Right lobe of liver (tissue), 6 donors: ENCODE measurements around the gene ACSS1. TPM values are rescaled to one million over a fixed set of nuclear protein-coding genes. Genes with fewer than 3 reads are reported as not detected.

Experiments
- ATAC-seq, 4 donors: fragments of 200-7000 bp; cut with Tn5 transposase; one replicate each; pipeline ENCODE4 v1.9.1; 2020; ENCODE audit warnings: mild to moderate bottlenecking in 4 of 4, moderate library complexity in 4 of 4
- DNase-seq, 3 donors: peaks; one replicate each; pipeline ENCODE4 v3.0.0-alpha.2; 2020
- H3K27ac ChIP-seq, 3 donors: fragments of 200-600 bp; one replicate each; pipeline ENCODE4 v1.8.0; 2022
- H3K27me3 ChIP-seq, 2 donors: fragments of 200-600 bp; one replicate each; pipeline ENCODE4 v1.8.0; 2022
- H3K36me3 ChIP-seq, 4 donors: fragments of 200-600 bp; sonication (generic) in 1 of 4; one replicate each; pipeline versions ENCODE4 v1.5.1 to v1.8.0; 2017 to 2022; ENCODE audit warnings: control low read depth in 1 of 4
- H3K4me1 ChIP-seq, 4 donors: fragments of 200-600 bp; sonication (generic) in 1 of 4; one replicate each; pipeline versions ENCODE4 v1.5.1 to v1.8.0; 2017 to 2022; ENCODE audit warnings: control low read depth in 1 of 4
- H3K4me3 ChIP-seq, 3 donors: fragments of 200-600 bp; one replicate each; pipeline ENCODE4 v1.8.0; 2022
- H3K9me3 ChIP-seq, 4 donors: fragments of 200-600 bp; sonication (generic) in 1 of 4; one replicate each; pipeline versions ENCODE4 v1.5.1 to v1.8.0; 2017 to 2022; ENCODE audit warnings: control low read depth in 1 of 4
- POLR2A ChIP-seq: fragments of 450-650 bp; IDR thresholded peaks from one replicate; pipeline ENCODE4 v1.6.1; 2017; ENCODE audit warnings: antibody characterized with exemption, mild to moderate bottlenecking
- WGBS: methylation state at CpG from one replicate; pipeline ENCODE4 v1.1.6; 2018; ENCODE audit warnings: low coverage, low lambda C conversion rate; ENCODE audit not compliant: insufficient coverage; ENCODE audit errors: missing lambda C conversion rate; 5-methylcytosine and 5-hydroxymethylcytosine counted together
- intact Hi-C, 2 donors: fragments of 100-400 bp; cut with DNase I; formaldehyde crosslinking; loops; one replicate each; pipeline versions ENCODE4 v1.11.2 to v1.14.1; 2022
- total RNA-seq, 6 experiments: library from RNA; depleted of rRNA in 2 of 6; stranded (reverse); fragments of >200 nt in 2 of 6; fragmentation: NEBNext Ultra II Directional in 3 of 6; extraction: Animal tissue kit (Norgen Biotek cat#: 25700) in 3 of 6; gene quantifications; one replicate each; pipeline versions ENCODE4 v1.1.0 to v1.2.4, GENCODE V29; 2016 to 2023
- TF ChIP-seq, protein P1 (sequence below), 4 donors: fragments of 200-600 bp in 3 of 4; fragments of 450-650 bp in 1 of 4; IDR thresholded peaks; one replicate each; pipeline versions ENCODE4 v1.5.1 to v1.8.0; 2016 to 2022; ENCODE audit warnings: antibody characterized with exemption in 4 of 4, mild to moderate bottlenecking in 2 of 4
- donor health status: DM: no; HTN: yes; CAD: no.
- donor health status: DM: no; HTN: no; CAD: no.
- donor health status: DM: no; HTN: no; CAD: no.
- donor health status: DM: no; HTN: yes; CAD: no.
- donor health status: DM: no; HTN: yes; CAD: no.

The ACSS1 gene
- total RNA-seq, 6 experiments from 2014 or later, result 3.5 to 9.1 (median 6.3) TPM

DNA sequence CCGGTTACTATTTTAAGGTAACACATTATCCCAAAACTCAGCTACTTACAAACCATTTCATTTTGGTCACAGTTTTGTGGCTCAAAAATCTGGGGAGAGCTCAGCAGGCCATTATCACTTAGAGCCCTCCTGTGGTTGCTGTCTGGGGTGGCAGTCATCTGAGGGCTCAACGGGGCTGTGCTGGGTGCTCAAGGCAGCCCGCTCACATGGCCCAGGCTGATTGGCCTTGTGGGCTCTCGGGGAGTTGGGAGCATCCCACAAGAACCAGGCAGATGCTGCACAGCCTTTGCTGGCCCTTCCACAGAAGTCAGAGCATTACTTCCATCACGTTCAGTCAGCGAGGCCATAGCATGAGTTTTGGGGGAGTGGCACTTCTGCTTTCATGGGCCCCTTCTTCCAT, 30.3 kb upstream of the ACSS1 start:
- no peak for TF ChIP-seq POLR2A
- TF ChIP-seq, protein P1, sequence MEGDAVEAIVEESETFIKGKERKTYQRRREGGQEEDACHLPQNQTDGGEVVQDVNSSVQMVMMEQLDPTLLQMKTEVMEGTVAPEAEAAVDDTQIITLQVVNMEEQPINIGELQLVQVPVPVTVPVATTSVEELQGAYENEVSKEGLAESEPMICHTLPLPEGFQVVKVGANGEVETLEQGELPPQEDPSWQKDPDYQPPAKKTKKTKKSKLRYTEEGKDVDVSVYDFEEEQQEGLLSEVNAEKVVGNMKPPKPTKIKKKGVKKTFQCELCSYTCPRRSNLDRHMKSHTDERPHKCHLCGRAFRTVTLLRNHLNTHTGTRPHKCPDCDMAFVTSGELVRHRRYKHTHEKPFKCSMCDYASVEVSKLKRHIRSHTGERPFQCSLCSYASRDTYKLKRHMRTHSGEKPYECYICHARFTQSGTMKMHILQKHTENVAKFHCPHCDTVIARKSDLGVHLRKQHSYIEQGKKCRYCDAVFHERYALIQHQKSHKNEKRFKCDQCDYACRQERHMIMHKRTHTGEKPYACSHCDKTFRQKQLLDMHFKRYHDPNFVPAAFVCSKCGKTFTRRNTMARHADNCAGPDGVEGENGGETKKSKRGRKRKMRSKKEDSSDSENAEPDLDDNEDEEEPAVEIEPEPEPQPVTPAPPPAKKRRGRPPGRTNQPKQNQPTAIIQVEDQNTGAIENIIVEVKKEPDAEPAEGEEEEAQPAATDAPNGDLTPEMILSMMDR (IDR thresholded peaks at IDR 0.05), result no peak
- H3K4me3 ChIP-seq, result no peak overlapping the region
- no peaks in the 10 kb centered on the region for H3K9me3 ChIP-seq
- ATAC-seq (no peak), DNase-seq (no peak)
- intact Hi-C loops, result loop anchor here in 1 of 2 donors (10.0 kb wide), 1 partner anchor 97 kb away; no protein-coding TSS in a partner anchor
- H3K36me3 ChIP-seq, result no peaks in the 10 kb centered on the region
- H3K4me1 ChIP-seq, result no peaks in the 10 kb centered on the region
- WGBS, result 93% methylated on average over 2 of the region's 6 CpGs
- no peak overlapping the region for H3K27ac ChIP-seq
- H3K27me3 ChIP-seq, result peaks cover 8 to 13% of the 10 kb centered on the region in 2 donors

GRCh38 chr20:25087186-25087929, 29.4 kb upstream of the ACSS1 start:
- H3K27me3 ChIP-seq, result peaks cover 11 to 15% of the 10 kb centered on the region in 2 donors
- WGBS, result 88% methylated on average over 2 of the region's 4 CpGs

GRCh38 chr20:25085756-25086495, 28.0 kb upstream of the ACSS1 start:
- Histone ChIP-seq H3K27ac (no peak overlapping the region), H3K27me3 (peaks cover 21 to 27% of the 10 kb centered on the region in 2 donors), H3K9me3 (no peaks in the 10 kb centered on the region), H3K36me3 (no peaks in the 10 kb centered on the region), H3K4me3 (no peak overlapping the region), H3K4me1 (no peaks in the 10 kb centered on the region)
- TF ChIP-seq, protein P1 (IDR thresholded peaks at IDR 0.05), result no peak
- no peak for TF ChIP-seq POLR2A
- DNase-seq, result no peak
- ATAC-seq, result no peak
- 53% methylated on average over 7 of the region's 10 CpGs for WGBS
- intact Hi-C loops, result loop anchor here in 1 of 2 donors (10.0 kb wide), 1 partner anchor 99 kb away; no protein-coding TSS in a partner anchor

More at GRCh38 chr20:25087186-25087929, 29.4 kb upstream of the ACSS1 start:
- ATAC-seq, result no peak
- TF ChIP-seq POLR2A, result no peak
- TF ChIP-seq, protein P1 (IDR thresholded peaks at IDR 0.05), result no peak
- H3K4me1 ChIP-seq, result no peaks in the 10 kb centered on the region
- H3K9me3 ChIP-seq, result no peaks in the 10 kb centered on the region
- no peaks in the 10 kb centered on the region for H3K36me3 ChIP-seq
- intact Hi-C loops, result loop anchor here in 1 of 2 donors (10.0 kb wide), 1 partner anchor 97 kb away; no protein-coding TSS in a partner anchor
- H3K27ac ChIP-seq, result no peak overlapping the region
- no peak overlapping the region for H3K4me3 ChIP-seq
- DNase-seq, result no peak

DNA sequence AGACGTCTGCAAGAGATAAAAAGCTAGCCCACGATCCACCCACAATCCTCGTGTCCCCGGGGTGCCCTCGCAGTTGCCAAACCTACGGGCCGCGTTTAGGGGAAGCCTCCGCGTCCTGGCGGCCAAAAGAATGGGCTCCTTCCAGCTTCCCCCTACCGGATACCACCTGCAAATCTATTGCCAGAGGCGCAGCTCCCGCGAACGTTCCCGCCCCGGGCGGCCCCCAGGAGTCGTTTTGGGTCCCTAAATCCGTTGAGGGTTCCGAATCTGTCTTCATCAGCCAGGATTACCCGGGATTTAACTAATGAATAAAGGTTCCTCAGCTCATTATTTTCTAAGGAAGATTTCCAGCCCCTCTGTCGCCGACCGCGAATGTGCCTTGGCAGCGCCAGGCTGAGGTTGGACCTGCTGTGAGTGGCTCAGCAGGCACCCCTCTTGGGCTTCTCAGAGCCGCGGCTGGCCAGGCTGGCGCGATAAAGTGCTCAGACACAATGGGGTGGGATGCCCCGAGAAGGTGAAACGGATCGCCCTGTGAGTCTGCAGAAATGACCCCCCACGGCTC, 26.8 kb upstream of the ACSS1 start:
- 2% methylated on average over 11 of the region's 36 CpGs for WGBS
- Histone ChIP-seq H3K4me3 (no peak overlapping the region), H3K9me3 (no peaks in the 10 kb centered on the region), H3K36me3 (no peaks in the 10 kb centered on the region), H3K27ac (no peak overlapping the region), H3K4me1 (no peaks in the 10 kb centered on the region), H3K27me3 (peaks cover 21 to 33% of the 10 kb centered on the region in 2 donors)
- intact Hi-C loops, result loop anchor here in 1 of 2 donors (10.0 kb wide), 1 partner anchor 100 kb away; no protein-coding TSS in a partner anchor
- DNase-seq (no peak), ATAC-seq (no peak)
- TF ChIP-seq POLR2A, result no peak
- TF ChIP-seq, protein P1 (IDR thresholded peaks at IDR 0.05), result no peak
